ENCODE data around the gene FNDC3B. TPM values are rescaled to one million over a fixed set of nuclear protein-coding genes. Genes with fewer than 3 reads are reported as not detected.

The FNDC3B gene
- total and polyA plus RNA-seq, 5 donors from 2014 or later: 6.8 to 31.8 (median 11.7) TPM

- peaks cover 21 to 81% (median 62%) of the 10 kb centered on the region in 4 donors for H3K4me1 Mint-ChIP-seq
- H3K4me3 ChIP-seq (ENCODE audit: low read depth, low read length): no peak overlapping the region
- no peaks in the 10 kb centered on the region for H3K27me3 ChIP-seq (ENCODE audit: control insufficient read depth, insufficient read depth, low read length)
- no peaks in the 10 kb centered on the region for H3K27me3 Mint-ChIP-seq
- DNase-seq: peak in 1 of 3 donors; percentile 42
- ATAC-seq (ENCODE audit: low read depth in 2 of 2): peak in 1 of 2 donors; percentile 37
- no peaks in the 10 kb centered on the region for H3K36me3 ChIP-seq (ENCODE audit: control insufficient read depth, insufficient read depth, low read length)
- H3K27ac Mint-ChIP-seq: peak overlapping the region in 2 of 3 donors; percentile 42 to 50
- no peak overlapping the region for H3K27ac ChIP-seq (ENCODE audit: insufficient read depth, low read length, poor library complexity, severe bottlenecking)
- peaks cover 30% of the 10 kb centered on the region for H3K4me1 ChIP-seq (ENCODE audit: control insufficient read depth, insufficient read depth, low read length, poor library complexity, severe bottlenecking)
- H3K9me3 ChIP-seq (ENCODE audit: control insufficient read depth in 2 of 2, low read length in 2 of 2): no peaks in the 10 kb centered on the region
- H3K36me3 Mint-ChIP-seq: peaks cover 9% of the 10 kb centered on the region
- H3K4me3 Mint-ChIP-seq: peak overlapping the region in 2 of 4 donors; percentile 27 to 29
- no peaks in the 10 kb centered on the region for H3K9me3 Mint-ChIP-seq
These were observed 102.9 kb downstream of the FNDC3B start for GRCh38 chr3:172142051-172142863.

DNA sequence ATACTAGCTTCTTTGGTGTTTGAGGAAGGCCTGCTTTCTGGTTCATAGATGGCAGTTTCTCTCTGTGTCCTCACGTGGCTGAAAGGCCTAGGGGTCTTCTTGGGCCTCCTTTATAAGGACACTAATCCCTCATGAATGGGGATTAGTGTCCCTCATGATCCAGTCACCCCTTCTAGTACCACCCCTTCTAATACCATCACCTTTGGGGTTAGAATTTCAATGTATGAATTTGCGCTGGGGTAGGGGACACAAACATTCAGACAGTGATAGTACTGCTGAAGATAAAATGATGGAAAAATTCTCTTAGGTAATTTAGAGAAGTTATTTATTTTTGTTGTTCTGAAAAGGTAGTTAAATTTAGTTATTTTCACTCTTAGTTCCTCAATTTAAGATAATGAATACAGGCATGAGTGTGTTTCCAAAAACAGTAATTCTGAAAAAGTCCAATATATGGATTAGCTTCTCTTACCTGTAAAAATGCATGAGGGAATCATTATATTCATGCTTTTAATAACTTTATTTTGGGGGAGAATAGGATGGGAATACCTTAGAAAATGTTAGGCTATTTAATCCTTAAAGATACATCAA is 103.6 kb downstream of the FNDC3B start:
- Histone ChIP-seq H3K27me3 (ENCODE audit: control insufficient read depth, insufficient read depth, low read length) (no peaks in the 10 kb centered on the region), H3K4me1 (ENCODE audit: control insufficient read depth, insufficient read depth, low read length, poor library complexity, severe bottlenecking) (peaks cover 27% of the 10 kb centered on the region), H3K9me3 (ENCODE audit: control insufficient read depth in 2 of 2, low read length in 2 of 2) (no peaks in the 10 kb centered on the region), H3K27ac (ENCODE audit: insufficient read depth, low read length, poor library complexity, severe bottlenecking) (no peak overlapping the region), H3K4me3 (ENCODE audit: low read depth, low read length) (no peak overlapping the region), H3K36me3 (ENCODE audit: control insufficient read depth, insufficient read depth, low read length) (no peaks in the 10 kb centered on the region)
- ATAC-seq (ENCODE audit: low read depth in 2 of 2): no peak
- Mint-ChIP-seq H3K36me3 (peaks cover 9% of the 10 kb centered on the region), H3K4me1 (peaks cover 21 to 78% (median 57%) of the 10 kb centered on the region in 4 donors), H3K4me3 (peak overlapping the region in 2 of 4 donors; percentile 27 to 29), H3K9me3 (no peaks in the 10 kb centered on the region), H3K27ac (peak overlapping the region in 1 of 3 donors; percentile 42), H3K27me3 (no peaks in the 10 kb centered on the region)
- DNase-seq: no peak

DNA sequence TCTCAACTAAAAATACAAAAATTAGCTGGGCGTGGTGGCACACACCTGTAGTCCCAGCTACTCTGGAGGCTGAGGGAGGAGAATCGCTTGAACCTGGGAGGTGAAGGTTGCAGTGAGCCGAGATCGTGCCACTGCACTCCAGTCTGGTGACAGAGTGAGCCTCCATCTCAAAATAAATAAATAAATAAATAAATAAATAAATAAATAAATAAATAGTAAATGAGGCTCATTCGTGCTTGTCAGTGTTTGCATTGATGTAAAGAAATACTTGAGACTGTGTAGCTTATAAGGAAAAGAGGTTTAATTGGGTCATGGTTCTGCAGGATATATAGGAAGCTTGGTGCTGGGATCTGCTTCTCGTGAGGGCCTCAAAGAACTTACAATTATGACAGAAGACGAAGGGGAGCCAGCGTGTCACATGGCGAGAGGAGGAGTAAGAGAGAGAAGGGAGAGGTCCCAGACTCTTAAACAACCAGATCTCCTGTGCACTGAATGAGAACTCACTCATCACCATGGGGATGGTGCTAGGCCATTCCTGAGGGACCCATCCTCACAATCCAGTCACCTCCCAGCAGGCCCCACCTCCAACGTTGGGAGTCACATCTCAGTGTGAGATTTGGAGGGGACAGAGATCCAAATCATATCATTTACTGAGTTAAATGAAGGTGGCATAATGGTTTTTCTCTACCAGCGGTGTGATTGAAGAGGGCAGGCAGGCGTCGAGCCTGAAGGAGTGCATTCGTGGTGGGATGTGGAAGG is 104.5 kb downstream of the FNDC3B start:
- H3K4me3 Mint-ChIP-seq: peak overlapping the region in 3 of 4 donors; percentile 14 to 62 (median 29)
- H3K27me3 Mint-ChIP-seq: no peaks in the 10 kb centered on the region
- H3K36me3 Mint-ChIP-seq: peaks cover 9% of the 10 kb centered on the region
- Histone ChIP-seq H3K27me3 (ENCODE audit: control insufficient read depth, insufficient read depth, low read length) (no peaks in the 10 kb centered on the region), H3K4me1 (ENCODE audit: control insufficient read depth, insufficient read depth, low read length, poor library complexity, severe bottlenecking) (peaks cover 22% of the 10 kb centered on the region), H3K36me3 (ENCODE audit: control insufficient read depth, insufficient read depth, low read length) (no peaks in the 10 kb centered on the region), H3K4me3 (ENCODE audit: low read depth, low read length) (no peak overlapping the region), H3K27ac (ENCODE audit: insufficient read depth, low read length, poor library complexity, severe bottlenecking) (no peak overlapping the region), H3K9me3 (ENCODE audit: control insufficient read depth in 2 of 2, low read length in 2 of 2) (no peaks in the 10 kb centered on the region)
- no peaks in the 10 kb centered on the region for H3K9me3 Mint-ChIP-seq
- peak overlapping the region in 2 of 3 donors; percentile 45 to 68 for H3K27ac Mint-ChIP-seq
- ATAC-seq (ENCODE audit: low read depth in 2 of 2): no peak
- DNase-seq: no peak
- H3K4me1 Mint-ChIP-seq: peaks cover 18 to 76% (median 53%) of the 10 kb centered on the region in 4 donors

- peak overlapping the region; percentile 51 for H3K27ac ChIP-seq (ENCODE audit: insufficient read depth, low read length, poor library complexity, severe bottlenecking)
- Mint-ChIP-seq H3K27ac (peak overlapping the region; percentile 52 to 90 (median 68)), H3K4me1 (peaks cover 20 to 69% (median 49%) of the 10 kb centered on the region in 4 donors), H3K27me3 (no peaks in the 10 kb centered on the region), H3K4me3 (peak overlapping the region in 1 of 4 donors; percentile 85), H3K9me3 (no peaks in the 10 kb centered on the region), H3K36me3 (peaks cover 9% of the 10 kb centered on the region)
- ATAC-seq (ENCODE audit: low read depth in 2 of 2): no peak
- H3K4me1 ChIP-seq (ENCODE audit: control insufficient read depth, insufficient read depth, low read length, poor library complexity, severe bottlenecking): peaks cover 20% of the 10 kb centered on the region
- H3K36me3 ChIP-seq (ENCODE audit: control insufficient read depth, insufficient read depth, low read length): no peaks in the 10 kb centered on the region
- no peak for DNase-seq
- no peak overlapping the region for H3K4me3 ChIP-seq (ENCODE audit: low read depth, low read length)
- H3K9me3 ChIP-seq (ENCODE audit: control insufficient read depth in 2 of 2, low read length in 2 of 2): no peaks in the 10 kb centered on the region
- H3K27me3 ChIP-seq (ENCODE audit: control insufficient read depth, insufficient read depth, low read length): no peaks in the 10 kb centered on the region
These were observed 105.2 kb downstream of the FNDC3B start for GRCh38 chr3:172144601-172145000.

GRCh38 chr3:172145031-172145686 is 105.8 kb downstream of the FNDC3B start:
- Mint-ChIP-seq H3K4me3 (peak overlapping the region; percentile 50 to 85 (median 60)), H3K27me3 (no peaks in the 10 kb centered on the region), H3K4me1 (peaks cover 20 to 63% (median 44%) of the 10 kb centered on the region in 4 donors), H3K9me3 (no peaks in the 10 kb centered on the region), H3K27ac (peak overlapping the region; percentile 44 to 90 (median 52)), H3K36me3 (peaks cover 9% of the 10 kb centered on the region)
- DNase-seq (peak in 1 of 3 donors; percentile 71), ATAC-seq (ENCODE audit: low read depth in 2 of 2) (peak; percentile 52 to 53)
- no peaks in the 10 kb centered on the region for H3K9me3 ChIP-seq (ENCODE audit: control insufficient read depth in 2 of 2, low read length in 2 of 2)
- H3K4me1 ChIP-seq (ENCODE audit: control insufficient read depth, insufficient read depth, low read length, poor library complexity, severe bottlenecking): peaks cover 20% of the 10 kb centered on the region
- peak overlapping the region; percentile 58 for H3K4me3 ChIP-seq (ENCODE audit: low read depth, low read length)
- H3K36me3 ChIP-seq (ENCODE audit: control insufficient read depth, insufficient read depth, low read length): no peaks in the 10 kb centered on the region
- H3K27ac ChIP-seq (ENCODE audit: insufficient read depth, low read length, poor library complexity, severe bottlenecking): peak overlapping the region; percentile 51
- H3K27me3 ChIP-seq (ENCODE audit: control insufficient read depth, insufficient read depth, low read length): no peaks in the 10 kb centered on the region

GRCh38 chr3:172146349-172146748 is 107.0 kb downstream of the FNDC3B start:
- Histone ChIP-seq H3K4me3 (ENCODE audit: low read depth, low read length) (no peak overlapping the region), H3K27me3 (ENCODE audit: control insufficient read depth, insufficient read depth, low read length) (no peaks in the 10 kb centered on the region), H3K9me3 (ENCODE audit: control insufficient read depth in 2 of 2, low read length in 2 of 2) (no peaks in the 10 kb centered on the region), H3K4me1 (ENCODE audit: control insufficient read depth, insufficient read depth, low read length, poor library complexity, severe bottlenecking) (peaks cover 13% of the 10 kb centered on the region), H3K36me3 (ENCODE audit: control insufficient read depth, insufficient read depth, low read length) (no peaks in the 10 kb centered on the region), H3K27ac (ENCODE audit: insufficient read depth, low read length, poor library complexity, severe bottlenecking) (no peak overlapping the region)
- peaks cover 20 to 55% (median 34%) of the 10 kb centered on the region in 4 donors for H3K4me1 Mint-ChIP-seq
- DNase-seq (no peak), ATAC-seq (ENCODE audit: low read depth in 2 of 2) (peak in 1 of 2 donors; percentile 21)
- peaks cover 9% of the 10 kb centered on the region for H3K36me3 Mint-ChIP-seq
- H3K27me3 Mint-ChIP-seq: no peaks in the 10 kb centered on the region
- peak overlapping the region in 2 of 3 donors; percentile 1 to 74 for H3K27ac Mint-ChIP-seq
- no peaks in the 10 kb centered on the region for H3K9me3 Mint-ChIP-seq
- no peak overlapping the region for H3K4me3 Mint-ChIP-seq
